ENCODE measurements around the gene PIM3.

DNA sequence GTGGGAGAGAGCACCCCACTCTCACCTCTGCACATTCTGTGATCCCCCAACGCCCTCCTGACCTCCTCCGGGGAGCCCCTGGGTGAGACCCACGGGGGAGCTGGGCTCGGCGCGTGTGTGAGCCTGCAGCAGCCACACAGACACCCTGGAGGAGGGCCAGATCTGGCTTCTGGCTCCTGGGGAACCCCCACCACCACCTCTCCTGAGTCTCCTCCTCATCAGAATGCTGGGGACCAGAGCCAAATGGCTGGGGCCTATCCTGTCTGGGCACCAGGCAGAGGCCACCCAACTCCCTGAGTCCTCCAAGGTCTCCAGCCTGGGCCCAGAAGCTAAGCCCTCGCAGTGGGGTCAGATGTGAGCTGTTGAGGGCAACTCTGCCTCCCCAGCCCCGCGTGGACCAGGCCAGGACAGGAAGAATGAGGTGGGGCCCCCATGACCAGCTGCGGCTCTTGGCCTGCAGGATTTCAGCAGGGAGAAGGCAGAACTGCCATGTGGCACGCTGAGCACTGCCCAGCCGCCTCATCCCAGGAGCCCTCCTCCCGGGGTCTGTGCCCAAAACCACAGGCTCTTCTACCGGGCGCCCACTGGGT, 5.5 kb upstream of the PIM3 start:
- TF ChIP-seq, protein P1, sequence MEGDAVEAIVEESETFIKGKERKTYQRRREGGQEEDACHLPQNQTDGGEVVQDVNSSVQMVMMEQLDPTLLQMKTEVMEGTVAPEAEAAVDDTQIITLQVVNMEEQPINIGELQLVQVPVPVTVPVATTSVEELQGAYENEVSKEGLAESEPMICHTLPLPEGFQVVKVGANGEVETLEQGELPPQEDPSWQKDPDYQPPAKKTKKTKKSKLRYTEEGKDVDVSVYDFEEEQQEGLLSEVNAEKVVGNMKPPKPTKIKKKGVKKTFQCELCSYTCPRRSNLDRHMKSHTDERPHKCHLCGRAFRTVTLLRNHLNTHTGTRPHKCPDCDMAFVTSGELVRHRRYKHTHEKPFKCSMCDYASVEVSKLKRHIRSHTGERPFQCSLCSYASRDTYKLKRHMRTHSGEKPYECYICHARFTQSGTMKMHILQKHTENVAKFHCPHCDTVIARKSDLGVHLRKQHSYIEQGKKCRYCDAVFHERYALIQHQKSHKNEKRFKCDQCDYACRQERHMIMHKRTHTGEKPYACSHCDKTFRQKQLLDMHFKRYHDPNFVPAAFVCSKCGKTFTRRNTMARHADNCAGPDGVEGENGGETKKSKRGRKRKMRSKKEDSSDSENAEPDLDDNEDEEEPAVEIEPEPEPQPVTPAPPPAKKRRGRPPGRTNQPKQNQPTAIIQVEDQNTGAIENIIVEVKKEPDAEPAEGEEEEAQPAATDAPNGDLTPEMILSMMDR (IDR thresholded peaks at IDR 0.05; ENCODE audit: insufficient read depth, low read length, poor library complexity, severe bottlenecking) = no peak
- TF ChIP-seq EZH2phosphoT487 (conservative IDR thresholded peaks at IDR 0.05; ENCODE audit: low read length) = no peak

All from SU-DHL-6 (cell line).